HCT116 (cell line): ENCODE data around the gene ALG3. TPM values are rescaled to one million over a fixed set of nuclear protein-coding genes. Genes with fewer than 3 reads are reported as not detected.

Source experiments
- ATAC-seq: fragments of 200-7000 bp; cut with Tn5 transposase; 2 replicates; pipeline ENCODE4 v1.9.1; 2020; ENCODE audit warnings: mild to moderate bottlenecking, moderate library complexity
- BruUV-seq: library from RNA; stranded (reverse); fragments of 400-500 nt; replicated peaks from 2 replicates; lab custom pipeline; 2021; lab: Mats Ljungman, UMichigan
- CTCF ChIA-PET: fragments of 300-600 bp; sonication (Branson Sonifier 250); formaldehyde crosslinking; loops from one replicate; lab custom pipeline; 2021; ENCODE audit warnings: antibody characterized with exemption; lab: Charles Lee
- POLR2A ChIA-PET: fragments of 300-600, 350-600 bp; sonication (Branson Sonifier 250); formaldehyde crosslinking; loops from one replicate; lab custom pipeline; 2021; ENCODE audit warnings: antibody characterized with exemption; lab: Charles Lee
- RAD21 ChIA-PET, 2 experiments: fragments of 300-600 bp; sonication (Branson Sonifier 250); formaldehyde crosslinking; loops; one replicate each; lab custom pipeline; 2023; ENCODE audit warnings: low total read pairs in 2 of 2; ENCODE audit not compliant: uncharacterized antibody in 2 of 2, unreplicated experiment in 2 of 2, low non-redundant PET in 1 of 2; lab: Charles Lee
- DNase-seq: peaks from one replicate; pipeline ENCODE4 v3.0.0-alpha.2; 2010; ENCODE audit warnings: low read depth, low spot score
- H2AFZ ChIP-seq: fragments of 200-600 bp; shearing (Covaris generic), sonication (generic); 2 replicates; pipeline ENCODE4 v1.6.1; 2017; ENCODE audit warnings: low read depth, mixed run types, mixed read lengths, antibody characterized with exemption, low read length; ENCODE audit not compliant: poor library complexity, severe bottlenecking
- H3K27ac ChIP-seq: 2 replicates; pipeline ENCODE4 v1.5.1; 2012; ENCODE audit warnings: low read depth, low read length
- H3K27me3 ChIP-seq: fragments of 200-600 bp; sonication (generic); 2 replicates; pipeline ENCODE4 v1.6.1; 2016; ENCODE audit warnings: mixed run types, low read length, mixed read lengths; ENCODE audit not compliant: insufficient read depth
- H3K36me3 ChIP-seq, 2 experiments: fragments of 200-500 bp in 1 of 2; fragments of 200-600 bp in 1 of 2; sonication (Bioruptor generic) in 1 of 2; sonication (generic) in 1 of 2; 2 replicates each; pipeline versions ENCODE4 v1.5.1 to v1.6.1; 2014 to 2016; ENCODE audit warnings: low read length in 2 of 2, inconsistent platforms in 1 of 2, mixed read lengths in 1 of 2, mixed run types in 1 of 2; ENCODE audit not compliant: insufficient read depth in 2 of 2, control insufficient read depth in 1 of 2
- H3K4me1 ChIP-seq, 2 experiments: fragments of 200-600 bp in 1 of 2; sonication (generic) in 1 of 2; 2 replicates each; pipeline versions ENCODE4 v1.5.1 to v1.6.1; 2012 to 2017; ENCODE audit warnings: low read length in 2 of 2, inconsistent platforms in 1 of 2, mild to moderate bottlenecking in 1 of 2, mixed read lengths in 1 of 2, mixed run types in 1 of 2, moderate library complexity in 1 of 2; ENCODE audit not compliant: insufficient read depth in 2 of 2, control insufficient read depth in 1 of 2
- H3K4me2 ChIP-seq: fragments of 200-600 bp; sonication (generic); 2 replicates; pipeline ENCODE4 v1.6.1; 2017; ENCODE audit warnings: mixed run types, low read length, mixed read lengths
- H3K4me3 ChIP-seq, 2 experiments: fragments of 200-600 bp in 1 of 2; sonication (generic) in 1 of 2; replicated peaks in 1 of 2; 2 replicates each; pipeline ENCODE4 v1.5.1; 2011 to 2016; ENCODE audit warnings: low read length in 2 of 2, control low read depth in 1 of 2, low read depth in 1 of 2, mild to moderate bottlenecking in 1 of 2, mixed read lengths in 1 of 2, mixed run types in 1 of 2
- H3K79me2 ChIP-seq: fragments of 200-600 bp; sonication (generic); 2 replicates; pipeline ENCODE4 v1.6.1; 2017; ENCODE audit warnings: mild to moderate bottlenecking, mixed run types, low read length, moderate library complexity, mixed read lengths; ENCODE audit not compliant: insufficient read depth
- H3K9ac ChIP-seq: fragments of 200-600 bp; sonication (generic); 2 replicates; pipeline ENCODE4 v1.6.1; 2016; ENCODE audit warnings: low read length, mixed read lengths
- H3K9me2 ChIP-seq: fragments of 200-600 bp; sonication (generic), shearing (Covaris generic); 2 replicates; pipeline ENCODE4 v1.6.1; 2017; ENCODE audit warnings: mixed run types, mild to moderate bottlenecking, moderate library complexity; ENCODE audit not compliant: insufficient read depth
- H3K9me3 ChIP-seq, 2 experiments: fragments of 200-500 bp in 1 of 2; fragments of 200-600 bp in 1 of 2; sonication (Bioruptor generic) in 1 of 2; sonication (generic) in 1 of 2; 2 replicates each; pipeline ENCODE4 v1.6.1; 2014 to 2017; ENCODE audit warnings: low read length in 2 of 2, mixed read lengths in 2 of 2, inconsistent platforms in 1 of 2, low read depth in 1 of 2, mild to moderate bottlenecking in 1 of 2, mixed run types in 1 of 2, moderate library complexity in 1 of 2; ENCODE audit not compliant: control insufficient read depth in 1 of 2, insufficient read depth in 1 of 2
- H4K20me1 ChIP-seq: fragments of 200-600 bp; sonication (generic), shearing (Covaris generic); 2 replicates; pipeline ENCODE4 v1.6.1; 2017; ENCODE audit warnings: mixed run types, mild to moderate bottlenecking, moderate library complexity; ENCODE audit not compliant: insufficient read depth
- ATF3 ChIP-seq: IDR thresholded peaks from 2 replicates; pipeline ENCODE4 v1.6.1; 2012
- CBX3 ChIP-seq: IDR thresholded peaks from 2 replicates; pipeline ENCODE4 v1.6.1; 2012; ENCODE audit warnings: low read depth
- EGR1 ChIP-seq: IDR thresholded peaks from 2 replicates; pipeline ENCODE4 v1.6.1; 2012; ENCODE audit warnings: low read depth
- SP1 ChIP-seq: IDR thresholded peaks from 2 replicates; pipeline ENCODE4 v1.6.1; 2012; ENCODE audit warnings: low read depth
- TCF7L2 ChIP-seq: IDR thresholded peaks from 2 replicates; pipeline ENCODE4 v1.7.0; 2011; ENCODE audit warnings: borderline replicate concordance, inconsistent platforms; ENCODE audit not compliant: insufficient read depth, insufficient read length; ENCODE audit errors: extremely low read depth
- ZNF274 ChIP-seq: fragments of 200-500 bp; sonication (Bioruptor generic); IDR thresholded peaks from 2 replicates; pipeline ENCODE4 v1.6.1; 2014; ENCODE audit warnings: mild to moderate bottlenecking, low read depth, low read length, inconsistent platforms
- intact Hi-C: fragments of 100-400 bp; cut with micrococcal nuclease; formaldehyde crosslinking; loops from 2 replicates; pipeline ENCODE4 v1.10.0; 2022
- total RNA-seq: library from RNA; stranded (reverse); gene quantifications from one replicate; pipeline ENCODE4 v1.2.1, GENCODE V29; 2021; ENCODE audit not compliant: unreplicated experiment

The ALG3 gene
- total RNA-seq, 1 experiment from 2014 or later, result 56.6 TPM

DNA sequence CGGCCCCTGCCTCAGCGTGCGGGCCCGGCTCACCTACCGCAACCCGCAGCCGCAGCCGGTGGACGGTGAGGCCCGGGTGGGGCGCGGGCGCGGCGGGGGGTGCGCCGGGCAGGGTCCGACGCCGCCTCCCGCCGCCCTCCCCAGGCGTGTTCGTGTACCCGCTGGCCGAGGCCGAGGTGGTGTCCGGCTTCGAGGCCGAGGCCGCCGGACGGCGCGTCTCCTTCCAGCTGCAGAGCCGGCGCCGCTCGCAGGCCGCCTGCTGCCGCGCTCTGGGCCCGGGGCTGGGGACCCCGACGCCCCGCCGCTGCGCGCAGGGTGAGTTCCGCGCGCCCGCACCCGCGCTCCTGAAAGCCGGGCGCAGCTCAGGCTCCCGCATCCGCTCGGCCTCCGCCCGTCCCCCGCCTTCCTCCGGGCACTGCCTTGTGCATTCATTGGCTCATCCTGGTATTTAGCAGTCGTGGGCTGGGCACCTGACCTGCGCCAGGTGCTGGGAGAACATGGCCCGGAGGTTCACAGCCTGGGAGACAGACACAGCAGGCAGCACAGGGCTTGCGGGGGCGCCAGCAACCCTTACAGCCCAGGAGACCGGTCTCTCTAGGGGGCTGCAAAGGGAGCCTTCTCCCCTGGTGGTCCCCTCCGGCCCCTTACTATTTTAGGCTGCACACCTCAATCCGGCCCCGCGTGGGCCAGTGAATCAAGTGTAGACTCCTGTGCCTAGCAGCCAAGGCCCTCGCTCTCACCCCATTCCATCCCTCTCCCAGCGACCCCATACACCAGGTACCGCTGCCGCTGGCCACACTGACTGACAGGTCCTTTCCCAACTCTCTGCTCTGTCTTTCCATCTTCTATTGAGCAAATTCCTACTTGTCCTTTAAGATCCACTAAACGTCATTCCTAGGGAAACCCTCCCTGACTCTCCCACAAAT lies 17.9 kb downstream of the ALG3 start:
- no peaks in the 10 kb centered on the region for H3K27me3 ChIP-seq
- H3K4me2 ChIP-seq, result peak overlapping the region; percentile 97
- peak overlapping the region; percentile 12; the same call in 1 of the 2 replicates for H3K27ac ChIP-seq
- DNase-seq, result no peak
- ChIA-PET CTCF (interaction anchor here (0.8 kb wide), 1 partner anchor 57 kb away, joined by 3 read pairs; no protein-coding TSS in a partner anchor), RAD21 (no interaction called here), POLR2A (interaction anchor here (1.0 kb wide), 1 partner anchor 72 kb away, joined by 3 read pairs; no protein-coding TSS in a partner anchor)
- TF ChIP-seq SP1 (no peak), TCF7L2 (no peak), ATF3 (no peak), ZNF274 (no peak), CBX3 (no peak)
- peaks cover 12 to 34% of the 10 kb centered on the region in 2 experiments for H3K4me1 ChIP-seq
- no peaks in the 10 kb centered on the region for H3K9me2 ChIP-seq
- H3K79me2 ChIP-seq, result no peaks in the 10 kb centered on the region
- H3K4me3 ChIP-seq, result peak overlapping the region in 1 of 2 experiments; percentile 73; a peak in 3 of 4 replicates
- H2AFZ ChIP-seq, result no peak overlapping the region
- H3K36me3 ChIP-seq, result no peaks in the 10 kb centered on the region
- no peaks in the 10 kb centered on the region for H4K20me1 ChIP-seq
- no peaks in the 10 kb centered on the region for H3K9me3 ChIP-seq
- intact Hi-C loops, result no loop called here
- H3K9ac ChIP-seq, result peak overlapping the region; percentile 61
- no TSS peak for BruUV-seq
- no peak for ATAC-seq

GRCh38 chr3:184230081-184230602 lies 18.6 kb downstream of the ALG3 start:
- Histone ChIP-seq H3K9me3 (no peaks in the 10 kb centered on the region), H3K27ac (peak overlapping the region; percentile 12; the same call in 1 of the 2 replicates), H3K4me2 (peak overlapping the region; percentile 97), H2AFZ (no peak overlapping the region), H3K9me2 (no peaks in the 10 kb centered on the region), H3K27me3 (no peaks in the 10 kb centered on the region), H3K36me3 (no peaks in the 10 kb centered on the region), H3K4me3 (peak overlapping the region; percentile 73 to 77), H3K9ac (peak overlapping the region; percentile 61), H4K20me1 (no peaks in the 10 kb centered on the region), H3K4me1 (peaks cover 12 to 34% of the 10 kb centered on the region in 2 experiments), H3K79me2 (no peaks in the 10 kb centered on the region)
- ATAC-seq (no peak), DNase-seq (no peak)
- BruUV-seq, result no TSS peak
- intact Hi-C loops, result no loop called here
- ChIA-PET RAD21 (no interaction called here), POLR2A (interaction anchor here (1.2 kb wide), 1 partner anchor 59 kb away, joined by 3 read pairs; no protein-coding TSS in a partner anchor), CTCF (interaction anchor here (0.8 kb wide), 1 partner anchor 56 kb away, joined by 3 read pairs; no protein-coding TSS in a partner anchor)
- TF ChIP-seq TCF7L2, result no peak
- TF ChIP-seq EGR1, result peak; percentile 51
